CMK (cell line): ENCODE data around the gene ZC3H4.
A peak's percentile ranks its signal among the peaks of the same experiment; 100 is the strongest.
"Not testable (repeated sequence)": the region's sequence is repeated elsewhere in the genome, so short reads cannot be mapped to it uniquely, and the experiment has no call there.

ENCODE experiments used
- DNase-seq: peaks from one replicate; pipeline ENCODE4 v3.0.0-alpha.2; 2010; ENCODE audit warnings: low read depth

Gene ZC3H4

DNA sequence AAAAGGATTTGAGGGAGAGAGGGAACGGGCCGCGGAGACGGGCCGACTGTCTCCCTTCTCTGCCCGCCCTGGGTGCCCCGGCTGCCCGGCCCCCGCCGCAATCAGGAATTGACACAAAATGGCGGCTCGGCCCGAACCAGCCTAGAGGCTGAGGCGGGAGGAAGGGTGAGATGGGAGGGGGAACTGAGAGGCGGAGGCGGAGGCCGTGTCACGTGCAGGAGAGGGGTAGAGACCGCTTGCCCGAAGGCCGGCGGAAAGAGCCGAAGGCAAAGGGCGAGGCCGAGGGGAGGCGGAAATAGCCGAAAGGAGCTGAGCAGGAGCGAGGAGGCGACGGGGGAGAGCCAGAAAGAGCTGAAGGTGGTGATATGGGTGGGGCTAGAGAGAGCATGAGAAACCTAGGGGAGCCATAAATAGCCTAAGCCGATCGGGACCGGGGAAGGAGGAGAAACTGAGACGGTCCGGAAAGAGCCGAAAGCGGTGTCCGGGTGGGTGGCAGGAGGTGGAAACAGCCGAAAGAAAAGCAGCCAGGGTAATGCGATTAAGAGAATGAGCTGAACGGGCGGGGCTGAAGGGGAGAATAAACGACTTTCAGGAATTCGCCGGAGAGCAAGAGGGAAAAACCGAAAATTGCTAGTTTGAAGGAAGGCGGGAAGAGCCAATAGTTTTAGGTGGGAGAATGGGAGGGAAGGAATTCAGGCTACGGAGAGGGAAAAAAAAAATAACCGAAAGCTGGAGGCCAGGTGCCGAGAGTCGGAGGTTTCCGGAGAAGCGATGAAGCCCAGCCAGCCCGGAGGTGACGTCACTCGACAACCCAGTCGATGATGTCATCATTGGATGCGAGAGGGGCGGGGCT lies at the start of gene ZC3H4:
Gene ZC3H4 (minus strand): TSS at position 780 of the 853 bp plus-strand sequence. CDS start 1,192 bp downstream, outside the sequence.
- DNase-seq: peak; percentile 97

DNA sequence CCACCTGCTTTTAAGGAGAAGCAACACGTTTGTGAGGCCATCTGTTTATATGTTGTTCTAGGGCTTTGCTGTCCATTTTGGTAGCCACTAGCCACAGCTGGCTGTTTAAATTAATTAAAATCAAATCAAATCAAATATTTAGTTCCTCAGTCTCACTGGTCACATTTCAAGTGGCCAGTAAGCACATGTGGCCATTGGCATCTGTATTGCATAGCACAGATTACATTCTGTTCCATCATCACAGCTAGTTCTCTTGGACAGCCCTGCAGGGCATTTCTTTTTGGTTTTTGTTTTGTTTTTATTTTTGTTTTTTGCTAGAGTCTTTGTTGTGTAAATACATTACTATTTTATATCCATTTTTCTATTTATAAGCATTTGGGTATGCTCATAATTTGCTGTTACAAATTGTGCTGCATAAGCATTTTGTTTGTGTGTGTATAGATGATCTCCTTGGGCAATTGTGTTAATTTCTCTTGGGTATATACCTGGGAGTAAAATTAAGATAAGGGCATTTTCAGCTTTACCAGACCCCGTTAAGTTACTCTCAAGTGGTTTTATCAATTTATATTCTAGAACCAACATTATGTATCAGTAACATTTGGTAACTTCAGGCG lies 48.4 kb upstream of the ZC3H4 start:
- DNase-seq: no peak

DNA sequence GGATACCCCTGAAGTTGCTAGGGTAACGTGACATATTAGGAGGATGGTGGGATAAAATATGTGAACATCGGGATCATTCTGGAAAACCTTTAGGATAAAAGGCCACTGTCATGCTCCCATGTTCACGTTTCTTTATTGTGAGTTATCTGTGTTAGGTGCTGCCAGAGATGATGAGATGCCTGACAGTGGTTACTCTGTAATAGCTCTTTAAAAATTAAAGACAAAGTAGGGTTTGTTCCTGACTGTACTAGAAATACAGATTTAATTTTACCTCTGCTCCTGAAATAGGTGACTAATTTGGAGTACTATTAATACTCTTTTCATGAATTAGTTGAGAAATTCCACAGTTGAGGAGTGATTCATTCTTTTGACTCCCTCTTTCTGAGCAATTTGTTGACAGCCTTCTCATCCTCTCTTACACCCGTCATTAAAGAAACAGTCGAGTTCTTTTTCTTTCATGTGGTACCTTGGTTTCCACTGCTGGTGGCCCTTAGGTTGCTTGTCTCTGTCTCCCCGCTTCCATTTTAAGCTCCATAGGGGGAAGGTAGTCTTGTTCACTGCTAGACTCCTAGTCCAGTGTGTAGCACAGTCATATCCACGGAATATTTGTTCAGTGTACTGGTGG lies 45.4 kb upstream of the ZC3H4 start:
- DNase-seq: no peak

DNA sequence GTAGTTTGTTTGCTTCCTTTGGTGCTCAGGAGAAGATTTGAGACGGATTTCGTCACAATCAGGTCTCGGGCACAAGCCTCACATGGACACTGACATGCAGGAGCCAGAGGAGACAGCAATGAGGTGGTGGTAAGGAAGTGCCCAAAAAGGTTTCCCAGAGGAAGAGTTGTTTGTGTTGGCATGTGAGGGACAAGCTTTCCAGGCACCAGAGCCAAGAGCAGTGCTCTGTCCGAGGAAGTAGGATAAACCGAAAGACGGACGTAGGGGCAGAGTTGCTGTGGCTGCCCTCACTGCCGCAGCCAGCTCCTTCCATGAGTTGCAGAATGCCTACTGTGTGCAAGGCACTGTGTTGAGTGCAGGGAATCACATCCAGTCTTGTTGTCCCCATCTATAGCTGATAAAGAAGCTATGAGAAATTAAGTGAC lies 44.8 kb upstream of the ZC3H4 start:
- DNase-seq: no peak

DNA sequence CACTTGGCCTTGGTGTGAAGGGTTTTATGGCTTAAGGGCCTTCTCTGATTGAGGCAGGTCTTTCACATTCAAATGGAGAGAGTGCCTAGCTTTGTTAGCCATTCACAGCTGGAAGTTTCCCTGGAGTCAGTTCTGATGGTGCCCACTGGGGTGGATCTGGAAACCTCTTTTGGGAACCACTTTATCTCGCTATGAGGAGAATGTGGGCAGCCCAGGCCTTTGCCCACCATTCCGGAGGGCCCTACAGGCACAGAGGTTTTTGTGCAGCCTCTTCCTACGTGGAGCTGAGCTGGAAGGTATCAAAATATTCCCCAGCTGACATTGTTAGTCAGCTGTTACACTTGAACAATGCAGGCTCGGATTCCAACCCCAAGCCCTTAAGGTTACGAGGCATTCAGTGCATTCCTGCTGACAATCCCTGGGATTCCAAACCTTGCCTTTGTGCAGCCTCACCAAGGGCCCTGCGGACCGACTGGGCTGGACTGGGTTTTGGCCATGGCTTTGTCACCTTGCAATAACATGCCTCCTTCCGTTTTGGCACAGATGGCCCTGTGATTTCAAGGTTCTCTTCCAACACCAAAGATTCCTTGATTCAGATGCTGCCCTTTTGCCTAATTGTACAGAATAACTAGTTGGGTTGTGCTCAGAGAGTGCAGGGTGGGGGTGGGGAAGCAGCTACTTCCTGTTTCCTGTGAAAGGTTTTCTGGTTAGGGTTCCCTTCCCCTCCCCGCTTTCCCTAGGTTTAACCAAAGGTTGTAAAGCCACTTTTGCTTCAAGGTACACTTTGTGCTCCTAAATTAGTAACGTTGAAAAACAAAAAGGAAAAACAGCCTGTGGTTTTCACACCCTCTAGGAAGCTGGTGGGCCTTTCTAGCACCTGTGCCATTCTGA lies 44.1 kb upstream of the ZC3H4 start:
- DNase-seq: no peak

DNA sequence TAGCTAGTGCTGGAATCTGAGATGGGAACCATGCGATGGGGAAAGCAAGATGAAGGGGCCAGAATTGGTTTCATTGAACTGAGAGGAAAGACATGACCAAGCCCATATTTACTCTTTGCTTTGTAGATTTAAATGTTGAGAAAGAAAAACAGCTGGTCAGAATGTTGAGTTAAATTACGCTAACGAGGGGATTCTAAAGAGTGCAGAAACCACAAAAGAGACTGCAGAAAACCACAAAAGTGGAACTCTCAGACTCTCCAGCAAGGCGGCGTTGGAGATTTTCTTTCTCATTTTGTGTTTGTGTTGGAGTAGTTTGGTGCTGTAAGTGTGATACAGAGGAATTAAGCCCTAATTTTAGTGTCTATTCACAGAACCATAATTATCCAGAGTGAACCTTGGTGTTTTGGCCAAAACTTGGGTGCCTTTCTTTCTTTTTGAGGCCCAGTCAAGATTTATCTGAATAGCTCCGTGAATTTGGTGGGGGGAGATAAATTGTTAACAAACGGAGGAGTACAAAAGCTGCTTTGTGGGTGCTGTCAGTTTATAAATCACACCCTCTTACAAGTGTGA lies 43.4 kb upstream of the ZC3H4 start:
- no peak for DNase-seq

DNA sequence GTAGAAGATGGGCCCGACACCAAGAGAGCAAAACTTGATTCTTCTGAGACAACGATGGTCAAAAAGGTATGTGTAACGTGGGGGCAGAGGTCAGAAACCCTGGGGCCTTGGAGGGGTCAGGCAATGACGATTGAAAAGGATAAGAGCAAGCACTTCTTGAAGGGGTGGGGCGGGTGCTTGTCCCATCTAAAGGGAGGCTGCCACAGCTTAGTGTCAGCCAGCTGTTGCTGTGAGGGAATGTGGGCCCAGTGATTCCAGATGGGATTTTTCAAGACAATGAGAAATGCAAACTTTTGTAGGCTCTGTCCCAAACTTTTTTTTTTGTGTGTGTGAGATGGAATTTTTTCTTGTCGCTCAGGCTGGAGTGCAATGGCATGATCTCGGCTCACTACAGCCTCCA lies 41.6 kb upstream of the ZC3H4 start:
- DNase-seq: no peak

DNA sequence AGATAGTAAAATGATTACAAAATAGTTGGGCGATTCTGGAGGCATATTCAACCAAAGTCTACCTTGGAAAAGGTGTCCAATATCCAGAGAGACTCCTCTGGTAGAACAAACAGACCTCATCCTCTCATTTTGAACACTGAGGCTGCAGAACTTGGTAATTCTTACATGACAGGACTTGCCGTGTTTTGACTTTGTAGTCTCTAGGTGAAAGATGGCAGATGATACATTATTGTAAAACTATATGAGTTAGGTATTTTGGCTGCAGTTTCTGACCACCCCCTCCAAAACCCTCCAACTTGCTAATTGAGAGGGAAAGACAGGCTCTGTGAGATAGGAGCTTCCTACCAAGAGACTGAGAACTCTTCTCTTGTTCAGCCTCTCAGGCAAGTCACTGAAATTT lies 39.7 kb upstream of the ZC3H4 start:
- no peak for DNase-seq

DNA sequence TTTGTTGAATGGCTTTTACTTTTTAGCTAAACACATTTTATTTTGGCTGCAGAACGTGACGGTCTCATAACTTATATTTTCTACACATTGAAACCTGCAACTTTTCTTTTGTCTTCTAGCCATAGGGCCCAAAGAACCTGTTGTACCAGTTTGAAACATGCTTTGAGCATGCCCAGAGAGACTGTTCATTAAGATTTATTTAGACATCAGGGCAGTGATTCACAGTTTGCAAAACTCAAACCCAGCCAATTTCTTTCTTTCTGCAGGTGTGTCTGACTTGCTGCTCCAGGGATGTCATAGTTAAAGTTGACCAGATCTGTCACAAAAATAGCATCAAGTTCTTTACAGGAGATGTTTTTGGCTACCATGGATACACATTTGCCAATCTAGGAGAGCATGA lies 39.1 kb upstream of the ZC3H4 start:
- DNase-seq: no peak

DNA sequence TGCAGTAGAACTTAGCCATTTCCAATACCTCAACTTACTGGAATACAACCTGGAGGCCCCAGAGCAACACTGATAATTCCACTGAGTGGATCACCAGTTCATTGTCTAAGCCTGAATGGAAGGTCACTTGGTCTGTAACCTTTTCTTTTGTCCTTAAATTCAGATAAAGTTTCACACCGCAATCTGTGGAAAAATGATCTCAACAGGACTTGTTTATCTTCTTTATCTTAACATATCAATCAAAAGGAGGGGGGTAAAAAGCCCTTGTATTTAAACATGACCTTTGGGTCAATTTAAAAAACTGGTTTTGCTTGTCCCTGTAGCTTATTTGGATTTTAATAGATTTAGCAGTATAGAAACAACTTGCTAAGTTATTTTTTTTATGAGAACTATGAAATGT lies 38.6 kb upstream of the ZC3H4 start:
- no peak for DNase-seq

DNA sequence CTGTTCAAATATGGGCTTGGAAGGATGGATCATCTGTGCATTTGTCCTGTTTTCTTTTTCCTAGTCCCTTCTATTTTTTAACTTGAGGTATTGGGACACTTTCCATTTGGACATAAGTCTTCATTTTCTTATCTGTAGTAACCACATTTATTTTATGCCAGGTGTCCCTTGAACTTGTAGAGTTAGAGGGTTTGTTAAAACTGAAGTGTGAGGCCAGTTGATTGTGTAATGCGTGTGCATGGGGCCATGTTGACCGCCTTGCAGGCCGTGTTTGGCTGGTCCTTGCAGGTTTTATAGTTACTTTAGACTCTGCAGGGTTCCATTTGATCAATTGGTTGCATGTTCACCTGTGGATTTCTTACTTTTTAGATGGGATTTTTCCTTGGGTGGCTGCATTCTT lies 38.1 kb upstream of the ZC3H4 start:
- no peak for DNase-seq

DNA sequence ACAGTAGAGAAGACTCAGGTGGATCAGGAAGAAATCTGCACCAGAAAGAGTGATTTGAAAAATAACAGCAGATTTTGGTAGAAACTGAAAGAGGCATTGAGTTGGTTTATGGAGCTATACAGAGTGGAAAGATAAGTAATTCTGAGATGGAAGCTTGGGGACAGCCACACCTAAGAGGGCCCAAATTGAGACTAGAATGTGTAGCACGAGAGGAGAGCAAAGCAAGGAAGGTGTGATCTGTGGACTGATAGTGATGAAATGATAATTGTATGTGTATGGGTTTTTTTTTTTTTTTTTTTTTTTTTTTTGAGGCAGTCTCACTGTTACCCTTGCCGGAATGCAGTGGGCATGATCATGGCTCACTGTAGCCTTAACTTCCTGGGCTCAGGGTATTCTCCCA lies 33.3 kb upstream of the ZC3H4 start:
- DNase-seq: no peak

DNA sequence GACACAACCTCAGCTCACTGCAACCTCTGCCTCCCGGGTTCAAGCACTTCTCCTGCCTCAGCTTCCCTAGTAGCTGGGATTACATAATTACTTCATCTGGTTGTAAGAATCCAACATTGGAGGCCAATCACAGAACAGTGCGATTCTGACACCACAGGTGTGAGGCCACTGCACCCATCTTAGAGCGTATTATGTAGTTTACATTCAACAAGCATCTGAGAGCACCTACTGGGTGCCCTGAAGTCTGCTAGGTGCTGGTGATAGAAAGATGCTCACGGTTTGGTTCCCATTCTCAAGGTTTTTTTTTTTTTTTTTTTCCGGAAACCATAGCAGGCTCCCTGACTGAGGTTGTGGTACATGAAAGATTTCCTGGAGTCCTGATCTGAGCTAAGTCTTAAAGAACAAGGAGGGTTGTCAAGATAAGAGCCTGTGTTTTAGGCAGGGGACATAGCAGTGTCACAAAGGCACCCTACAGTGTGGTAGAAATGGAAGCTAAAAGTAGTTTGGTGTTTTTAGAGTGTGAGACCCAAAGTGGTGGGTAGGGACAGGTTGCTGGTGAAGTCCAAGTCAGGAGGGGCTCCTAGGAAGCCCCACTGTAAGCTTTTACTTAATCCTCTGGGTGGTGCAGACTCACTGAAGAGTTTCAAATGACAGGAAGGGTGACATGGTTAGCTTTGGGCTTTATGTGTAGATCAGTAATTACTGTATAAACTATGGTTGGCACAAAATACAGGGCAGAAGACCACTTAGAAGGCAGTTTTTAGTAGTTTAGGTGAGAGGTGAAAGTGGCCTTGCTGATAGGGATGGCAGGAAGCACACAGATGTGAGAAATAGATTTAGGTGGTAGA lies 32.3 kb upstream of the ZC3H4 start:
- no peak for DNase-seq

DNA sequence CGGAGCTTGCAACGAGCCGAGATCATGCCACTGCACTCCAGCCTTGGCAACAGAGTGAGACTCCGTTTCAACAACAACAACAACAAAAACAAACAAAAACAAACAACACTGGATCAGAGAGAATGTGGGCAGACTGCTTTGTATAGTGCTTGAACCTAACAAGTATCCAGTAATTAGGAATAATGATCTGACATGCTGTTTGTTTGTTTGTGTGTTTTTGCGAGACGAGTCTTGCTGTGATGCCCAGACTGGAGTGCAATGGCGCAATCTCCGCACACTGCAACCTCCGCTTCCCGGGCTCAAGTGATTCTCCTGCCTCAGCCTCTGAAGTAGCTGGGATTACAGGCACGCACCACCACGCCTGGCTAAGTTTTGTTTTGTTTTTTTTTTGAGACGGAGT lies 31.1 kb upstream of the ZC3H4 start:
- no peak for DNase-seq

DNA sequence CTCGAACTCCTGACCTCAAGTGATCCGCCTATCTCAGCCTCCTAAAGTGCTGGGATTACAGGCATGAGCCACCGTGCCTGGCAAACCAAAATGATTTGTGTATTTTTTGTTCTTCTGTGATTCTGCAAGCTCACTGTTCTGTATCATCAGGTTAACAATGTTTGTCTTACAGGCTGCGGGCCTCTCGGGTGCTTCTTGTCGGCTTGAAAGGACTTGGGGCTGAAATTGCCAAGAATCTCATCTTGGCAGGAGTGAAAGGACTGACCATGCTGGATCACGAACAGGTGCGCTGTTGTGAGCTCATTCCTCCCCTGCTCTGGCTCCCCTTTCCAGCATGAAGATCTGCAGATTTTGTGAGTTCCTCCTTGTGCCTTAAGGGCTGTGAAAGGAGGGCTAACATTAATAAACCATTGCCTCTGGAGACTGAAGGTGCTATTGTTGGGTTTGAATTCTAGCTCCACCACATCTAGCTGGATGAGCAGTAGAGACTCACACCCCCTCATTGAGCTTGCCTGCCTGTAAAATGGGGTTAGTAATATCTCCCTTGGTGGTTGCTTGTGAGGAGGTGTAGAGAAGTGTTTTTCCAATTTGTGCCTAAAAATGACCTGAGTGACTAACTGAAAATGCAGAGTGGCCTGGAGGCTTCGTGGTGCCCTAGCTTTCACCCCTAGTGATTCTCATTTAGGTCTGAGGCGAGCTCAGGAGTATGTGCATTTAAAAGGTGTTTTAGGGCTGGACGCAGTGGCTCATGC lies 29.9 kb upstream of the ZC3H4 start:
- no peak for DNase-seq

DNA sequence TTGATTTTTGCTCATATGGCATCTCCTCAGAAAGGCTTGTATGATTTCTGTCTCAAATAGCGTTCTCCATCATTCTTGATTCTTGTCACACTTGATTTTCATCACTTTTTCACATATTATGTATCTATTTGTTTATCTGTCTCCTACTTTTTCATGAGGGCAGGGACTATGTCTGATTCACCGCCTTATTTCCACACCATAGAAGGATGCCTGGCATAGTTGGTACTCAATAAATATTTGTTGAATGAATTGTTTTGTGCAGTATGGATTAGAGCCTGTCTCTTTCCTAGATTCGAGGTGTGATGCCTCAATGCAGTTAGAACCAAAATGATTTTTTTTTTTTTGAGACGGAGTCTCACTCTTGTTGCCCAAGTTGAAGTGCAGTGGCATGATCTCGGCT lies 29.2 kb upstream of the ZC3H4 start:
- no peak for DNase-seq

DNA sequence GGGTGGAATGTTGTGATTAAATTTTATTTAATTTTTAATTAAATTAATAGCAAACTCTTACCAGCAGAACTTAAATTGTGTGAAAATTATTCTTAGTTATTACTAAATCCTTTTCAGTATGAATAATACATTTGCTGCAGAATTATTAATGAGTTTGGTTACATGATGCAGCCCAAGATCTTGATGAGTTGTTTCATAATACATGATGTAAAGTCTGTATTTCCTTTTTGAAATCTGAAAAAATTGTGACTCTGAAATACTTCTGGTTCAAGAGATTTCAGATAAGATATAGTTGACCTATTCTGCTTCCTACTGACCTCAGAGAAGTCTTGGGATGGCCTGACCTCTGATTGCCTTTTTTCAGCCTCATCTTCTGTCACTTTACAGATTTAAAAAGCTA lies 28.1 kb upstream of the ZC3H4 start:
- no peak for DNase-seq

DNA sequence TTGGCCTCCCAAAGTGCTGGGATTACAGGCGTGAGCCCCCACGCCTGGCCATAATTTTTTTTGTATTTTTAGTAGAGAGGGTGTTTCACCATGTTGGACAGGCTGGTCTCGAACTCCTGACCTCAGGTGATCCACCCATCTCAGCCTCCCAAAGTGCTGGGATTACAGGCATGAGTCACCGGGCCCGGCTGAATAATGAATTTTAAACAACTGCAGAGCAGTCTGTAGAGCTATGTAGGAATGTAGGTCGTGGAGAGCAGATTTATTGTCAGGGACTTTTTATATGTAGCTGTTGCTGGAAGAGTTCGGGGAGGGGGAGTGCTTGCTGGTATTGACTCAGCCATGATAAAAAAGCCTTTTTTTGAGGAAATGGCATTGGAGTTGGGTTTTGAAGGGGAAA lies 27.7 kb upstream of the ZC3H4 start:
- not testable (repeated sequence) for DNase-seq

DNA sequence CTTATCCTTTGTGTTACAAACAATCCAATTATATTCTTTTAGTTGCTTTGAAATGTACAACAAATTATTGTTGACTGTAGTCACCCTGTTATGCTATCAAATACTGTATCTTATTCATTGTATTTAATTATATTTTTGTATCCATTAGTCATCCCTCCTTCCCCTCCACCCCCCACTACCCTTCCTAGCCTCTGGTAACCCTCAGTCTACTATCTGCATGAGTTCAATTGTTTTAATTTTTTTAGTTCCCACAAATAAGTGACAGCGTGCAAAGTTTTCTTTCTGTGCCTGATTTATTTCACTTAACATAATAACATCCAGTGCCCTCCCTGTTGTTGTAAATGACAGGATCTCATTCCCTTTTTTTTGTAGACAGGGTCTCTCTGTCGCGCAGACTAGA lies 21.6 kb upstream of the ZC3H4 start:
- DNase-seq: no peak

DNA sequence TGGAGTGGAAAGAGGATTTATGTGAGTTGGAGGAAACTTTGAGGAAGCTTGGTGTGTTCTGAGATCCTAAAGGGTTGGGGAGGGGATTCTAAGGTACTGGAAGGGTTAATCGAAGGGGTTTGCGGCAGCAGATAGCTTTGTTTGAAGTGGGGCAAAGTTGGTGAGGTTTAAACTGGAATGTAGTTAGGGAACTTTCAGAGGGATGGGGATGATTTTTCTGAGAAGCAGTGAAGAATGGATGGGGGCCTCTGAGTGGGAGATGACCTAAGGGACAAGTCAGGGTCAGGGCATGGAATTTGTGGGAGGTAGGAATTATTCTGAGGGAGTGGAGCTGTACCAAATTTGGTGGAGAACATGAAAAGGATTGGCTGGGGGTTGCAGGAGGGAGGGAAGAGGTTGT lies 21.0 kb upstream of the ZC3H4 start:
- DNase-seq: no peak
